Spleen (tissue), 7 donors: ENCODE measurements around the gene DEPDC5.

Experiments used
- POLR2AphosphoS5 ChIP-seq, 3 donors: sonication (generic); formaldehyde crosslinking; IDR thresholded peaks; one replicate each; pipeline ENCODE4 v1.5.1; 2017; ENCODE audit warnings: antibody characterized with exemption in 3 of 3
- TF ChIP-seq, protein P1 (sequence below), 11 experiments: fragments of 200-600 bp in 7 of 11; fragments of 450-650 bp in 4 of 11; sonication (generic) in 4 of 11; IDR thresholded peaks in 8 of 11; conservative IDR thresholded peaks in 3 of 11; 1 replicate in 7 of 11; 2 replicates in 4 of 11; pipeline versions ENCODE4 v1.4.0 to v1.8.0; 2016 to 2021; ENCODE audit warnings: antibody characterized with exemption in 11 of 11, inconsistent platforms in 4 of 11, mild to moderate bottlenecking in 1 of 11
- donor health status: DM: no; HTN: no; CAD: no; lungs with moderate emphysema.
- donor health status: DM: no; HTN: no; CAD: no.
- donor health status: DM: no; HTN: no; CAD: no.

DNA sequence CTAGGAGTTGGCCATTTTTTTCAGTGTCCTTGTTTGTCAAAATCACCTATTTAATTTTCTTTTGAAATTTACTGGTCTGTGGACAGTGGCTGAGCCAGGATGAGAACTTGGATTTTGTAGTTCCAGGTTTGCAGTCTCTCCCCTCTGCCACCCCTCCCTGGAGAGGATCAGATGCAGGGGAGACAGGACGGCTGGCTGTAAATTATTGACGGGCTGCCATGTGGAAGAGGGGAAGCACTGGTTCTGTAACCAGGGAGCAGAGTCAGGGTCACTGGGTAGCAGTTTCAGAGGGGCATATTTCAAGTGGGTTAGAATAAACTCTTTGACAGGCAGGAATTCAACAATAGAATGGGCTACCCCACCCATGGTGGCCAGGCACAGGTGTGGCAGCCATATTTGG, 169.9 kb downstream of the DEPDC5 start:
- TF ChIP-seq, protein P1, sequence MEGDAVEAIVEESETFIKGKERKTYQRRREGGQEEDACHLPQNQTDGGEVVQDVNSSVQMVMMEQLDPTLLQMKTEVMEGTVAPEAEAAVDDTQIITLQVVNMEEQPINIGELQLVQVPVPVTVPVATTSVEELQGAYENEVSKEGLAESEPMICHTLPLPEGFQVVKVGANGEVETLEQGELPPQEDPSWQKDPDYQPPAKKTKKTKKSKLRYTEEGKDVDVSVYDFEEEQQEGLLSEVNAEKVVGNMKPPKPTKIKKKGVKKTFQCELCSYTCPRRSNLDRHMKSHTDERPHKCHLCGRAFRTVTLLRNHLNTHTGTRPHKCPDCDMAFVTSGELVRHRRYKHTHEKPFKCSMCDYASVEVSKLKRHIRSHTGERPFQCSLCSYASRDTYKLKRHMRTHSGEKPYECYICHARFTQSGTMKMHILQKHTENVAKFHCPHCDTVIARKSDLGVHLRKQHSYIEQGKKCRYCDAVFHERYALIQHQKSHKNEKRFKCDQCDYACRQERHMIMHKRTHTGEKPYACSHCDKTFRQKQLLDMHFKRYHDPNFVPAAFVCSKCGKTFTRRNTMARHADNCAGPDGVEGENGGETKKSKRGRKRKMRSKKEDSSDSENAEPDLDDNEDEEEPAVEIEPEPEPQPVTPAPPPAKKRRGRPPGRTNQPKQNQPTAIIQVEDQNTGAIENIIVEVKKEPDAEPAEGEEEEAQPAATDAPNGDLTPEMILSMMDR (IDR thresholded peaks at IDR 0.05 in 8 of 11, conservative IDR thresholded peaks at IDR 0.05 in 3 of 11): no peak
- TF ChIP-seq POLR2AphosphoS5 (IDR thresholded peaks at IDR 0.05): no peak
